ENCODE measurements around the gene TCF19. TPM values are rescaled to one million over a fixed set of nuclear protein-coding genes. Genes with fewer than 3 reads are reported as not detected.

Gene TCF19
- total RNA-seq, 1 experiment from 2014 or later = 12.7 TPM

GRCh38 chr6:31114541-31114878 lies 43.9 kb upstream of the TCF19 start, which contains the start of gene PSORS1C1:
Gene PSORS1C1 (plus strand): TSS chr6:31114800. CDS start chr6:31129633, 14,833 bp downstream.
- no peak for TF ChIP-seq AR (CRISPR knock-in tag; IDR thresholded peaks at IDR 0.05)
- TF ChIP-seq E2F5 (CRISPR knock-in tag; IDR thresholded peaks at IDR 0.05) = no peak
- no peak for TF ChIP-seq TEAD4 (CRISPR knock-in tag; IDR thresholded peaks at IDR 0.05)
- no peak for TF ChIP-seq TP53 (CRISPR knock-in tag; IDR thresholded peaks at IDR 0.05)
- no peak for TF ChIP-seq ETV6 (CRISPR knock-in tag; IDR thresholded peaks at IDR 0.05)
- TF ChIP-seq ZNF281 (CRISPR knock-in tag; IDR thresholded peaks at IDR 0.05) = no peak
- TF ChIP-seq FOXP4 (CRISPR knock-in tag; IDR thresholded peaks at IDR 0.05) = no peak
- no peak for TF ChIP-seq MXD4 (CRISPR knock-in tag; IDR thresholded peaks at IDR 0.05; ENCODE audit: borderline replicate concordance)
- TF ChIP-seq CDX4 (CRISPR knock-in tag; IDR thresholded peaks at IDR 0.05; ENCODE audit: borderline replicate concordance) = no peak
- TF ChIP-seq USF1 (CRISPR knock-in tag; IDR thresholded peaks at IDR 0.05) = no peak
- TF ChIP-seq ZSCAN18 (CRISPR knock-in tag; IDR thresholded peaks at IDR 0.05) = no peak
- TF ChIP-seq ZNF121 (CRISPR knock-in tag; IDR thresholded peaks at IDR 0.05) = no peak
- no peak for TF ChIP-seq ZNF232 (CRISPR knock-in tag; IDR thresholded peaks at IDR 0.05)
- no peak for TF ChIP-seq ZNF317 (CRISPR knock-in tag; IDR thresholded peaks at IDR 0.05; ENCODE audit: borderline replicate concordance, low read depth)
- TF ChIP-seq HMGA2 (CRISPR knock-in tag; IDR thresholded peaks at IDR 0.05) = no peak
- no peak for TF ChIP-seq NR2C2 (CRISPR knock-in tag; IDR thresholded peaks at IDR 0.05)
- no peak for TF ChIP-seq MAX (CRISPR knock-in tag; IDR thresholded peaks at IDR 0.05)
- H3K4me3 Mint-ChIP-seq = no peak within 1 kb of the TSS
- H3K27me3 Mint-ChIP-seq (ENCODE audit: low read depth) = peaks cover 29% of the 10 kb centered on the region
- no peak within 1 kb of the TSS; the same call in 1 of the 2 replicates for H3K27ac Mint-ChIP-seq
- H3K4me1 Mint-ChIP-seq = peaks cover 37% of the 10 kb centered on the region
- ChIA-PET POLR2A (interaction anchor here (0.8 to 1.3 kb wide), 2 partner anchors 27 to 83 kb away, joined by 3 read pairs; no protein-coding TSS in a partner anchor), CTCF (interaction anchor here (0.6 to 11.0 kb wide), 18 partner anchors 10 to 435 kb away, joined by 3 to 90 read pairs (median 4); partner anchors contain the start of genes PSORS1C2 and VARS2)
- no peaks in the 10 kb centered on the region for H3K9me3 Mint-ChIP-seq
- DNase-seq (ENCODE audit: low spot score) (no peak), ATAC-seq (peak; percentile 18)
- no peaks in the 10 kb centered on the region for H3K36me3 Mint-ChIP-seq

All from WTC11 (cell line).